NCI-H2107 (cell line): ENCODE measurements around the gene CENATAC.
"Not testable (repeated sequence)": the region's sequence is repeated elsewhere in the genome, so short reads cannot be mapped to it uniquely, and the experiment has no call there.

Source experiments
- DNase-seq: peaks from one replicate; lab custom pipeline; 2025; lab: John Stamatoyannopoulos, UW

The CENATAC gene

DNA sequence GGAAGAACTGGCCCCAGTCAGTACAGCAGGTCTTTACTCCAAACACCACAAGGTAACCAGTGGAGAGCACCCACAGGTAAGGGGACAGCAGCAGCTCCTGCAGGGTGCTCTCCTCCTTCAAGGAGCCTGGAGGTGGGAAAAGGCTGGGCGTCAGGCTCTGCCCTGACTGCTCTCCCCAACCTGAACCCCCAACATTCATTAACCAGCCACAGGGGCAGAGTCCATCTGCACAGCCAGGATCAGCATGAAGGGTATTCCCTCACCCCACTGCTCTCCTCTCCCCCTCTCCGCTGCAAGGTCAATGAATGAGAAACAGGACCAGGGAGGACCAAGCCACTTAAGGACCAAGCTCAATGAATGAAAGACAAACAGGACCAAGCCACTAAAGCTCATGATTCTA, 29.0 kb downstream of the CENATAC start:
- no peak for DNase-seq

DNA sequence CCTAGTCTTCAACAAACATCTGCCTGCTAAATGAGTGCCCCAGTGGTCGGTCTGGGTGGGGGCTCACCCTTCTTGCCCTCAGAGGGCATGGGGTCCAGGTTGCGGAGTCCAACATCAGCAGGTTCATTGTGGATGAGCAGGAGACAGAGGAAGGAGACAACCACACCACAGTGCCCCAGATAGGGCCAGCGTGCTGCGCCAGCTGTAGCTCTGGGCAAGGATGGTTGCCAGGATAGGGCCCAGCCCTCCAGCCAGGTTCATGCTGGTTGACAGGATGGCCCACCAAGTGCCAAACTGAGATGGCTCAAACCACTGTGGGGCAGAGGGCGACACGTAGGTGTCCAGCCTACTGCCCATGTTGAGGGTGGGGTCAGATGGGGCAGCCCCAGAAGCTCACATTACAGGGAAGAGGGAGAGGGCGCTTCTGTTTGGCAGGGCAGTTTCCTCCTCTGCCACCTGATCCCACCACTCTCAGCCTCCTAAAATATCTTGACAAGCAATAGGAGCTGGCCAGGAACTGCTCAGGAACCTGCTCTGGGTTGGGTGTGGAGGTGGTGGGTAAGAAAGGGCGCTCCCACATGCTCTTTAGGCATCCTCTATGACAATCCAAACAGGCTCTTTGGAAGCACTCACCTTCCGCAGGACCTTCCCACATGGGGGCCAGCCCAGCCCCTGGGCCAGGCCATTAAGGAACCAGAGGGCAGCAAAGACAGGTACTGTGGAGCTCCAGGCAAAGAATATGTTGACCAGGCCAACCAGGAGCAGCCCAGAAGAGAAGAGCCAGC, 29.8 kb downstream of the CENATAC start:
- no peak for DNase-seq

DNA sequence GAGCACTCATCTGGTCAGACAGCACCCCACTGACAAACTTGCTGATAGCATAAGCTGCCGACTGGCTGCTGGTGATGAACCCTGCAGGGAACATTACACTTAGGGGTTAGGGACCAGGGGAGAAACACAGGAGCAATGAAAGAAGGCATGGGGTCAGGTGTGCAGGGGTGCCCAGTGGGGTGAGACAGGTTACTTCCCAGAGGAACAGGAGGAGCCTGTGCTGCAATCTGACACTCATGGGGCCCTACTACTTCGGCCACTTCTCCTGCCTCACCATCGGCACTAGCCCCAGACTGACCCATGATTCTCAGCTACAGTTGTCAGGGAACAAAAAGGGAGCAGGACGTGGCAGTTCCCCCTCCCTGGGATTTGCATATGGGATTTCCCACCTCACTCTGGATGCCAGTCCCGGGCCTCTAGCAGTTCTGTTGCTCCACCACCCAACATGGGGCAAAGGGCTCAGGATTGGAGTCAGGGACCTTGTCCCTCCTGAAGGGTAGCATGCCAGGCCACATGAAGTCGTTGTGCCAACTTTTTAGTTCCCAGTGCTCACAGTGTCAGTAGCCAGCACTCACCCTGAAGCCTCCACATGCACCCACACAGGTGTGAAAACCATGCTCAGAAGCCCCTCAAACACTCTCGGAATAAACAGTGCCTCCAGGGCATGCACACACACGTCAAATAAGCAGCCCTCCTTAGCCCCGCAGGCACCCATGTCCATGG, 30.6 kb downstream of the CENATAC start:
- no peak for DNase-seq

DNA sequence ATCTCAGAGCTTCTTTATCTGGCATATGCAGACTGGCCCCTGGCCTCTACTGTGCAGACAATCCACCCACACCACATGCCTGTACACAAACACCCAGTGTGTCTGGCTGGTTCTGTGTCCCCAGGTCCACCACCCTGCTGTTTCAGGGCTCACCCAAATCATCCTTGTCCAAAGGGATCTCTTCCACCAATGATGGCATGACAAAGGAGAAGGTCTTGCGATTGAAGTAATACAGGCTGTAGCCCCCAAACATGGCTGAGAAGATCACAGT, 31.1 kb downstream of the CENATAC start:
- no peak for DNase-seq

DNA sequence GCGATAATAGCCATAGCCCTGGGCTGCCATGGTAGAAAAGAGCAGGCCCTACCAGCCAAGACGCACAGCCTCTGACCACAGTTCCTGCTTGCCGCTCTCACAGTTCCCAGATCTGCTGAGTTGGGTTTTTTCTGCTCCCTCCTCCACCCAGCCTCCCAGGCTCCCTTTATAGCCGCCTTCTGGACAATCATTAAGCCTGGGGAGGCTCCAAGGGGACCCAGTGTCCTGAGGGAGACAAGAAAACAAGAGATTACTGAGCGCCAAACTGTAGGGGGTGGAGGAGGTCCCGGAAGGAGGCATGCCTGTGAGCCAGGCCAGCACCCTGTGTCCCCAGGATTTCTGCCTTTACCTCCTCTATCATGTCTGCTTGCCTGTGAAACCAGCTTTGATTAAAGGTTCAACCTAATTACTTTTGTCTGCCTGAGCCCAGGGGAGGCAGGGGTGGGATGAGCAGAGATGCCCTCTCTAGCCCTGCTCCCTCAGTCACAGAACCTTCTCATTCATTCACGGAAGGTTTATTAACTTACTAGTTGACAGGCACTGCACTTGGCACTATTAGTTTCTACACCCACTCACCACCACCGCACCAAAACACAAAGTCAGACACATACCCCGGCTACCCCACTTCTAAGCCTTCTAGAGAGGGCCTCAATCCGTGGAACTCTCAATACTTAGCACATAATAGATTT, 31.5 kb downstream of the CENATAC start:
- DNase-seq: no peak

DNA sequence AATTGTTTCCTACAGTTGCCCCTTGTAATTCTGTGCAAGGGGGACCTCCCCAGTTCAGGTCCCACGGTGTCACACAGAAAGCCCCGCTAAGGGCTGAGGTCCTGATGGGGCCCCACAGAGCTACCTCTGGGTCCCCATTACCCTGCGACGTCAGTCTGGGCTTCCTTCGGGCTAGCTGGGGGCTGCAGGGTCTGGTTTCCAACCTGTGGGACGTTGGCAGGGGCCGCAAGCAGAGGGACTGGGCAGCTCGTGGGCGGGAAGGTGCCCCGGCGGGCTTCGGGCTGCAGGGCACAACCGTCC, 32.0 kb downstream of the CENATAC start:
- no peak for DNase-seq

DNA sequence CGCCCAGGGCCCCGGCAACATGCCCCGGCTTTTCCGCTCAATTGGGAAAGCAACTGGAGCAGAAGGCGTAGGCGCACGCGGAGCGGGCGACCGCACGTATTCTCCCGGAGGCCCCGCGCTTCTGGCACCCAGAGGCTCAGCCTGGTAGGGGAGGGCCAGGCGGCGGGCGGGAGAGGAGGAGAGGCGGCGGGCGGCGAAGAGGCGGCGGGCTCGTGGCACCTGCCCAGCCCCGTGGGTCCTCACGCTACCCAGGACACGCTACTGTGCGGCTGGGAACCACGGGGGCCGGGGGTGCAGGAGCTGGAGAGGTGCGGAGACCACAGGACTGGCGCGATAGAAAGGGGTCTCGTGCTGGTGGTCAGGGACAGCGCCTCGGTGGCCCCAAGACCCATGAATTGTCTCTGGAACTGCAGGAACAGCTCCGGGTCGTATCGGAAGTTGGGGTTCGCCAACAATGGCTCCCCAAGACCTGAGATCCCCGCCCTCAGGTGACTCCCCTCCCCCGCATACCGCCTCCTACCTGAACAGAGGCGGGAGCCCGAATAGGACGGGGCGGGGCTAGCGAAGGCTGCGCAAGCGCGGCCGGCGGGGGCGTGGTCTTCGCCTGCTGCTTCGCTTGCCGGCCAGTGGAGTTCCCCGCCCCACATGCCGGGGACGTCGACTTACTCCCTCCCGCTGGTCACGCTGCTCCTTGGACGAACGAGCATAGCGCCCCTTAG, 32.5 kb downstream of the CENATAC start, which contains the start of gene SLC37A4:
Gene SLC37A4 (minus strand): TSS at position 549 of the 719 bp plus-strand sequence.
- DNase-seq: peak; percentile 96

DNA sequence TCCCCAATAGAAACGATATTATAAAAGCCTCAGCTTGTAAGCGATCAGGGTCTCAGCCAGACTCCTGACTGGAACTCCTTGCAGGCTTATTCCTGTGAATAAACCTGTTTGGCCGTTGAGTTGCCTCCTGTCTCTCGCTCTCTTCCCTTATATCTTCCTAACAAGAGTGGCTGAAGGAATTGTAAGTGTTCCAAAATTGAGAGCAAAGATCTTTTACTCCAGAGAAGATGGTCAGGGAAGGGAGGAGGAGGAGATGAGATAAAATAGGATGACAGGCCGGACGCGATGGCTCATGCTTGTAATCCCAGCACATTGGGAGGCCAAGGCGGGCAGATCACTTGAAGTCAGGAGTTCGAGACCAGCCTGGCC, 34.0 kb downstream of the CENATAC start:
- no peak for DNase-seq

DNA sequence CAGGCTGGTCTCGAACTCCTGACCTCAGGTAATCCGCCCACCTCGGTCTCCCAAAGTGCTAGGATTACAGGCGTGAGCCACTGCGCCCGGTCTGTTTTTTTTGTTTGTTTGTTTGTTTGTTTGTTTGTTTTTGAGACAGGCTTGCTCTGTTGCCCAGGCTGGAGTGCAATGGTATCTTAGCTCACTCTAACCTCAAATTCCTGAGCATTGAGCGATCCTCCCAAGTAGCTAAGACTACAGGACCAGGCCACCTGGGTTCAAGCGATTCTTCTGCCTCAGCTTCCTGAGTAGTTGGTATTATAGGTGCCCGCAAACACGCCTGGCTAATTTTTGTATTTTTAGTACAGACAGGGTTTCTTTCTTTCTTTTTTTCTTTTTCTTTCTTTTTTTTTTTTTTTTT, 35.5 kb downstream of the CENATAC start:
- not testable (repeated sequence) for DNase-seq

DNA sequence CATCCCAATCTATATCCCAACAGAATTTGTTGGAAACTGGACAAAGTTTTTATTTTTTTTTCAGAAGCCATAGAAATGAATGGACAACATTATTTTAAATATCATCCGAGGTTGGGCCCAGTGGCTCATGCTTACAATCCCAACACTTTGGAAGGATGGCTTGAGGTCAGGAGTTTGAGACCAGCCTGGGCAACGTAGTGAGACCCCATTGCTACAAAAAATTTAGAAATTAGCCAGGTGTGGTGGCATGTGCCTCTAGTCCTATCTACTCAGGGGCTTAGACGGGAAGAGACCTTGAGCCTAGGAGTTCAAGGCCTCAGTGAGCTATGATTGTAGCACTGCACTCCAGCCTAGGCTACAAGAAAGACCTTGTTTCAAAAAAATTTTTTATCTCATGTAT, 36.9 kb downstream of the CENATAC start:
- DNase-seq: no peak

DNA sequence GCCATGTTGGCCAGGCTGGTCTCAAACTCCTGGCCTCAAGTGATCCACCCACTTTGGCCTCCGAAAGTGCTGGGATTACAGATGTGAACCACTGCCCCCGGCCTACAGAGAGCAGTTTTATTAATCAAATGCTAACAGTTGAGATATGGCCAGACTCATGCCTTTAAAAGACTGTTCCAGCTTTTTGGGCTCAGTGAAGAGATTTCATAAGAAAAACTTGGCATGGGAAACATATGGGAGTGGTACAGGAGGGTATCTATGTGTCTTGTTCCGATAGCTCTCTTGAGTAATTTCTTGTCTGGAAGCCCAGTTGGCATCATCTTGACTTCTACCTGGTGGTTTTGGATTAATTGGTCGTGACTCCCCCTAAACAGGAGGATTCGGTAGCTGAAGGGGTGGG, 40.9 kb downstream of the CENATAC start:
- DNase-seq: no peak

DNA sequence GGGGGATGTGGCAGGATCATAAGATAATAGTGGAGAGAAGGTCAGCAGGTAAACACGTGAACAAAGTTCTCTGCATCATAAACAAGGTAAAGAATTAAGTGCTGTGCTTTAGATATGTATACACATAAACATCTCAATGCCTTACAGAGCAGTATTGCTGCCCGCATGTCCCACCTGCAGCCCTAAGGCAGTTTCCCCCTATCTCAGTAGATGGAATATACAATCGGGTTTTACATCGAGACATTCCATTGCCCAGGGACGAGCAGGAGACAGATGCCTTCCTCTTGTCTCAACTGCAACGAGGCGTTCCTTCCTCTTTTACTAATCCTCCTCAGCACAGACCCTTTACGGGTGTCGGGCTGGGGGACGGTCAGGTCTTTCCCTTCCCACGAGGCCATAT, 41.5 kb downstream of the CENATAC start:
- not testable (repeated sequence) for DNase-seq

DNA sequence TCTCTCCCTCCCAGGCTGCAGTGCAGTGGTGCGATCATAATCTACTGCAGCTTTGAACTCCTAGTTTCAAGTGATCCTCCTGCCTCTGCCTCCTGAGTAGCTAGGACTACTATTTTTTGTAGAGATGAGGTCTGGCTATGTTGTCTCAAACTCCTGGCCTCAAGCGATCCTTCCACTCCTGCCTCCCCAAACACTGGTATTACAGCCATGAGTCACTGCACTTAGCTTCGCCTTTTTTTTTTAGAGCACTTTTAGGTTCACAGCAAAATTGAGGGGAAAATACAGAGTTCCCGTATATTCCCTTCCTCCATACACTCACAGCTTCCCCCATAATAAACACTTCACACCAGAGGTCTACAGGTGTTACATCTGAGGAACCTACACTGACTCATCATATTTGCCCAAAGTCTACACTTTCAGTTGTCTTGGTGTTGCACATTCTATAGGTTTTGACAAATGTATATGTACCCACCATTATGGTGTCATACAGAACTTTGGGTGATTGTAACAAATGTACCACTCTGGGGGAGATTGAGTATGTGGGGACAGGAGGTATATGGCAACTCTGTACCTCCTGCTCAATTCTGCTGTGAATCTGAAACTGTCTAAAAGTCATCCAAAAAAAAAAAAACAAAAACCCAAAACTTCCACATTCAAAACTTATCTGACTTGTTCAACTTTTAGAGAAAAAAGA, 44.0 kb downstream of the CENATAC start:
- DNase-seq: no peak

DNA sequence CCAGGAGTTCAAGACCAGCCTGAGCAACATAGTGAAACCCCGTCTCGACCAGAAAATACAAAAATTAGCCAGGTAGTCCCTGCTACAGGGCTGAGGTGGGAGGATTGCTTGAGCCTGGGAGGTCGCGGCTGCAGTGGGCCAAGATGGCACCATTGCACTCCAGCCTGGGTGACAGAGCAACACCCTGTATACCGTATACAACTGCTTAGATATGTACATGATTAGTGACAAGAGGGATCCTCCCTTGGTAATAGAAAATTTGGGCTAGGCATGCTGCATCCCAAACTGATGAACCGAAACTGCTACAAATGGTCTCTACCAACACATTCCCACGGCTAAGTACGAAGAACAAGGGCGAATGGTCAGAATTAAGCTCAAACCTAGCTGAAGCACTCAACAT, 45.0 kb downstream of the CENATAC start:
- no peak for DNase-seq

DNA sequence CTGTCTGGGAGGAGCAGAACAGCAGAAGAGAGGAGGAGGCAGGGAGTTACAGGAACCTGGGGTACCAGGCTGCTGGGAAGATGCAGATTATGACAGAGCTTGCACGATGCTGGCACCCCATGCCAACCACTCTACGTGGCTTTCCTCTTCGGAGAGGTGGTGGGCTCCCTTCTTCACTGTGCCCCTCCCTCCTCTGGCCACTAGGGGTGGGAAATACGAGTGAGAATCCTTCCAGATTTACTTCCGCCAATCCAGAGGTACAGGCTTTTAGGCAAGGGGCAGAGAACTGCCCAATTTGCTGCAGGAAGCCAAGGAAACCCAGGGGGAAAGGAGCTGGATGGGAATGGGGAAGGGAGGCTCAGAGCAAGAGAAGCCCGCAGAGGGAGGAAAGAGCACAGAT, 46.8 kb downstream of the CENATAC start:
- no peak for DNase-seq

DNA sequence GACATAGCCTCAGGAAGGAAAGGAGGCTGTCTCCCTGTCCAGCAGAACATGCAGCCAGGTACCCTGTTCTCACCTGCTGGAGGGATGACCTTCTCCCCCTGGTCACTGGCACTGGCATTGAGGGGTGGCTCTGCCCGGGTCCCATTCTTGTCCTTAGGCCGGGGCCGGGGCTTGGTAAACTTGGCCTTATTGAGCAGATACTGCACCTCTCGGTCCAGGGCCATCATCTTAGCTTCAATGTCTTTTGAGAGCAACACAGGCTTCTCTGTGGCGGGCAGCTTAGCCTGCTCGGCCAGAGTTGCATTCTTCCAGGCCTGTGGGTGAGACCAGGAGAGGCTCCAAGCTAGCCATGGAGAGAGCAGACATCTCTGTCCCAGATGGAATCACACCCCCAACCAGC, 48.6 kb downstream of the CENATAC start:
- no peak for DNase-seq

DNA sequence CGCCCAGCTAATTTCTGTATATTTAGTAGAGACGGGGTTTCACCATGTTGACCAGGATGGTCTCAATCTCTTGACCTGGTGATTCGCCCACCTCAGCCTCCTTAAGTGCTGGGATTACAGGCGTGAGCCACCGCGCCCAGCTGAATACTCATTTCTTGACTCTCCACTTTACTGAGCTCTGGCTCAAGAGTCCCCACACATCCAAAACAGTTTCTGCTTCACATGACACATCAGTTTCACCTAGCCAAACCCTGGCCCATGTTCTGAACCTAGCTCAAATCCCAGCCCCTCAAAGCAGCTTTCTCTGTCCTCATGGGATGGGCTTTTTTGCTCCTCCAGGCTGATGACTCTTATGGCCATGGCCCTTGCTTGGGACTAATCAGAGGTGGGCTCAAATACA, 49.3 kb downstream of the CENATAC start:
- DNase-seq: no peak

DNA sequence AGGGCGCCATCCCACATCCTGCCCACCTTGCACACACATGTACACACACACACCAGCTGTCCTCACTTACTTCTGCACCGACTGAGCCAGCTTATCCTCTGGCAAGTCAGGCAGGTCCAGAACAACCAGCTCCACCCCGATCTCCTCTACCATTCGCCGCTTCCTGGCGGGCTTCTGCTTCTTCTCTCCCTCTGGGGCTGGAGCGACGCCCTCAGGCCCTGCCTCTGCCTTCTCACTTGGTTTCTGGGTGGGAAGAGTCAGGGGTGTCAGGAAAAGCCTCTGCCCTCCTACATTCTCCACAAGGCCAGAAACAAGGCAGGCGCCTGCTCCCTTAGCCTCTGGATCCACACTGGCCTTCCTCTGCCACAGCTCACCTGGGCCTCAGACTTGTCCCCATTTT, 50.7 kb downstream of the CENATAC start:
- no peak for DNase-seq

DNA sequence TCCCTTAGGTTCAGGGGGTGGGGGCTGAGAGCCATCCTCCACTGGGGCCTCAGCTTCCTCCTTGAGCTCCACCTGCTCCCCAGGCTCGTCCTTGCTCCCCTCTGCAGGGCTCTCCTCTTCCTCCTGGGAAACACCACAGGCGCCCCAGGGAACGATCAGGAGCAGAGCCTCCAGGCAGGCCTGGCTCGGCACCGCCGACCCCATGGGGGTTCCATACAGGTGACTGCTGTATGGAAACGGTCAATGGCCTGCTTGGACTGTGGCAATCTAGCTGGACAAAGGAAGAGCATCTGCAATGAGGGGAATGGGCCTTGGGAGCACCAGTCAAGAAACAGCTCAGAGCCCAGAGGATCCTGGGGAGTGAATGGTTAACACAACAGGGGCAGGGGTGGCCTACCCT, 51.1 kb downstream of the CENATAC start:
- no peak for DNase-seq

DNA sequence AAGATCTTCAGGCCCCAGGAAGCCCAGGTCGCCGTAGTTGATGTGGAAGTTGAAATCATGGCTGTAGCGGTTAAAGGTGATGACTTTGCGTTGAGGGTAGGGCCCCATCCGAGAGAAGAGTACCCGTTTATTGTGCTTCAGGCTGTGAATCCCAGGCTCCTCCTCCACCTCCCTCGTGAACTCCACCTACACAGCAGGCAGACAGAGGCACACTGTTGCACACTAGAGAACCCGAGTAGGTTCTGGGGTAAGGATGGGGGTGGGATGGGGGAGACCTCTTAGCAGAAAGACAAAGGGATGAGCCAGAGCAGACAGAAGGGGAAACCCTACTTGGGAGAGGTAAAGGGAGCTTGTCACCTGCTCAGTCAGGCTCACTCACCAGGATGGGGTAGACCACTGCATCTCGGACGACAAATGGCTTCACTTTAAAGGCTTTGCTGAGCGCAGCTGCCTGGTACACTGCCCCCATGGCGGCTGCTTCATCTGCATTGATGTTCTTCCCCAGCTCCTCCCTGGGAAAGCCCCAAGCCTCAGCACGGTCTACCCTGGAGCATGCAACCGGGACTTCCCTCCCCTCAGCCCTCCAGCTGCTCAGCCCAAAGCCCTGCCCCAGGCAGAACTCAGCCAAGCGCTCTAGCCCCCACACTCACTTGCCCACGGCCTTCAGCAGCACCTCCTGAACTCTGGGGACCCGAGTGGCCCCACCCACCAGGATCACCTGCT, 53.7 kb downstream of the CENATAC start:
- no peak for DNase-seq

DNA sequence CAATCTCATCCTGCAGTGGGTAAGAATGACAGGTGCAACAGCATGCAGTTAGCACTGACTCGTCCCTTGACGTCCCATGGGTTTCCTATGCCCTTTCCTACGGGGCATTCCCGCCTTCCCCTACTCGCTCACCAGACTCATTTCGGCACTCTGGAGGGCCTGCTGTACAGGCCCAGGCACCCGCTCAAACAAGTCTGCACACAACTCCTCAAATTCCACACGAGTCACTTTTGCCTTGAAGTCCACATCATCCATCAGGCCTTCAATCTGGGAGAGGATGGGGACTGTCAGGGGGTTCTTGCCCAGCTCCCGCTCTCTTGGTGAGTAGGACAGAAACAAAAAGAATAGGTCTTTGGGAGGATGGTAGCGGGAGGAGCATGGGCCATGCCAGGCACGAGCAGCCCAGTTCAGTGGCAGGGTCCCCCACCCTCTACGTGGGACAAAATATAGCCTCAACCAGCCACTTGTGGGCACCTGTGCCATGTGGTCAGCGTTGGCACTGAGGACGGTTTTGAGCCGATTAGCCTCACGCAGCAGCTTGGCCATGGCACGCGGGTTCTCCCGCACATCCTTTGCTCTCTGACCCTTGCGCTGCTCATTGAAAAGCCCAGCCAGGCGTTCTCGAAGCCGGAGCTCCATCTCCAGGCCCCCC, 54.4 kb downstream of the CENATAC start:
- DNase-seq: no peak
